ENCODE data around the gene TPP2. TPM values are rescaled to one million over a fixed set of nuclear protein-coding genes. Genes with fewer than 3 reads are reported as not detected.

TPP2 gene
- total RNA-seq, 1 experiment from 2014 or later: 58.9 TPM

GRCh38 chr13:102642475-102642874, 45.7 kb downstream of the TPP2 start:
- Histone ChIP-seq H3K27me3 (replicated peaks; ENCODE audit: control insufficient read depth, insufficient read depth, low read length) (no peaks in the 10 kb centered on the region), H3K4me1 (no peaks in the 10 kb centered on the region), H3K4me3 (ENCODE audit: low read depth, low read length) (no peak overlapping the region), H3K9me3 (no peaks in the 10 kb centered on the region), H3K36me3 (ENCODE audit: control insufficient read depth, insufficient read depth, low read length) (peaks cover 3% of the 10 kb centered on the region)
- no peaks in the 10 kb centered on the region for H3K9me3 Mint-ChIP-seq (ENCODE audit: unreplicated experiment)
- H3K4me3 Mint-ChIP-seq (ENCODE audit: unreplicated experiment): no peak overlapping the region
- no peaks in the 10 kb centered on the region for H3K27me3 Mint-ChIP-seq (ENCODE audit: insufficient read depth, unreplicated experiment)
- H3K27ac Mint-ChIP-seq (ENCODE audit: unreplicated experiment): no peak overlapping the region
- ChIA-PET POLR2A (no interaction called here), CTCF (no interaction called here)
- TF ChIP-seq CTCF (IDR thresholded peaks at IDR 0.05; ENCODE audit: insufficient read depth in 1 of 2, low read depth in 1 of 2, low read length in 1 of 2, severe bottlenecking in 1 of 2, unreplicated experiment in 1 of 2): no peak
- no TSS peak for BruUV-seq (replicated peaks)
- intact Hi-C loops (cut with micrococcal nuclease; ENCODE audit: unreplicated experiment): no loop called here
- H3K4me1 Mint-ChIP-seq (ENCODE audit: low read depth, unreplicated experiment): no peaks in the 10 kb centered on the region
- H3K36me3 Mint-ChIP-seq (ENCODE audit: insufficient read depth, unreplicated experiment): peaks cover 63% of the 10 kb centered on the region
- no peak for DNase-seq

DNA sequence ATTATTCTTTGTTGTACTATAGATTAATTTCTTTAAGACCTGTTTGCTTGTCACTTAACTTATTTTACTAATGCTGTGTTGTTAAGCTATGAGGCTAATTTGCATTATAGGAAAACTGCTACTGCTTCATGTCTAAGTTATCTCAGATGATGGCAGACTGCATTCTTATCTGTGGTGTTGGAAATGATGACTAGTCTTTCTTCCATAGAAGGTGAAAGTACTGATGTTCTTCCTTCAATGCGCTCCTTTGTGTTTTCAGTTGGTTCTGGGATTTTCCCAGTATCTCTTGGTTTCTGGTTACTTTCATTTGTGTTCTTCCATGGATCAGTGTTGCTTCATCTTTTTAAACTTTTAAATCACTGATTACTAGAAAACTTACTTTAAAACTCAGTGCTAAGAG, 46.9 kb downstream of the TPP2 start:
- Mint-ChIP-seq H3K36me3 (ENCODE audit: insufficient read depth, unreplicated experiment) (peaks cover 63% of the 10 kb centered on the region), H3K9me3 (ENCODE audit: unreplicated experiment) (no peaks in the 10 kb centered on the region), H3K4me3 (ENCODE audit: unreplicated experiment) (no peak overlapping the region), H3K27me3 (ENCODE audit: insufficient read depth, unreplicated experiment) (no peaks in the 10 kb centered on the region), H3K27ac (ENCODE audit: unreplicated experiment) (no peak overlapping the region), H3K4me1 (ENCODE audit: low read depth, unreplicated experiment) (no peaks in the 10 kb centered on the region)
- POLR2A ChIA-PET: no interaction called here
- CTCF ChIA-PET: no interaction called here
- BruUV-seq (replicated peaks): no TSS peak
- Histone ChIP-seq H3K27me3 (replicated peaks; ENCODE audit: control insufficient read depth, insufficient read depth, low read length) (no peaks in the 10 kb centered on the region), H3K4me1 (no peaks in the 10 kb centered on the region), H3K9me3 (no peaks in the 10 kb centered on the region), H3K36me3 (ENCODE audit: control insufficient read depth, insufficient read depth, low read length) (peaks cover 3% of the 10 kb centered on the region), H3K4me3 (ENCODE audit: low read depth, low read length) (no peak overlapping the region)
- DNase-seq: no peak
- intact Hi-C loops (cut with micrococcal nuclease; ENCODE audit: unreplicated experiment): no loop called here
- TF ChIP-seq CTCF (IDR thresholded peaks at IDR 0.05; ENCODE audit: insufficient read depth in 1 of 2, low read depth in 1 of 2, low read length in 1 of 2, severe bottlenecking in 1 of 2, unreplicated experiment in 1 of 2): no peak

GRCh38 chr13:102645701-102646100, 48.9 kb downstream of the TPP2 start:
- no peaks in the 10 kb centered on the region for H3K4me1 Mint-ChIP-seq (ENCODE audit: low read depth, unreplicated experiment)
- intact Hi-C loops (cut with micrococcal nuclease; ENCODE audit: unreplicated experiment): no loop called here
- Histone ChIP-seq H3K27me3 (replicated peaks; ENCODE audit: control insufficient read depth, insufficient read depth, low read length) (no peaks in the 10 kb centered on the region), H3K36me3 (ENCODE audit: control insufficient read depth, insufficient read depth, low read length) (peaks cover 3% of the 10 kb centered on the region), H3K4me1 (peaks cover 12% of the 10 kb centered on the region), H3K4me3 (ENCODE audit: low read depth, low read length) (no peak overlapping the region), H3K9me3 (no peaks in the 10 kb centered on the region)
- H3K36me3 Mint-ChIP-seq (ENCODE audit: insufficient read depth, unreplicated experiment): peaks cover 61% of the 10 kb centered on the region
- H3K27me3 Mint-ChIP-seq (ENCODE audit: insufficient read depth, unreplicated experiment): no peaks in the 10 kb centered on the region
- ChIA-PET POLR2A (no interaction called here), CTCF (no interaction called here)
- H3K27ac Mint-ChIP-seq (ENCODE audit: unreplicated experiment): no peak overlapping the region
- BruUV-seq (replicated peaks): no TSS peak
- H3K4me3 Mint-ChIP-seq (ENCODE audit: unreplicated experiment): no peak overlapping the region
- no peak for DNase-seq
- H3K9me3 Mint-ChIP-seq (ENCODE audit: unreplicated experiment): no peaks in the 10 kb centered on the region
- no peak for TF ChIP-seq CTCF (IDR thresholded peaks at IDR 0.05; ENCODE audit: insufficient read depth in 1 of 2, low read depth in 1 of 2, low read length in 1 of 2, severe bottlenecking in 1 of 2, unreplicated experiment in 1 of 2)
